HG02678 (cell line): ENCODE data around the gene DIO1.

ENCODE experiments used
- ATAC-seq: cut with Tn5 transposase; IDR thresholded peaks from one replicate; pipeline ENCODE4 v1.9.1; 2021; ENCODE audit warnings: mild to moderate bottlenecking, moderate library complexity; ENCODE audit not compliant: unreplicated experiment

The DIO1 gene

GRCh38 chr1:53892911-53893310 lies 1.1 kb upstream of the DIO1 start:
- ATAC-seq, result no peak

- ATAC-seq, result no peak
These were observed 657 bp downstream of the DIO1 start for GRCh38 chr1:53894644-53895043.

- ATAC-seq, result no peak
These were observed 1.4 kb downstream of the DIO1 start for GRCh38 chr1:53895421-53895820.

GRCh38 chr1:53896635-53897229 lies 2.7 kb downstream of the DIO1 start:
- ATAC-seq, result no peak

GRCh38 chr1:53899206-53899628 lies 5.2 kb downstream of the DIO1 start:
- ATAC-seq, result no peak

- no peak for ATAC-seq
These were observed 5.7 kb downstream of the DIO1 start for GRCh38 chr1:53899708-53900107.

GRCh38 chr1:53902235-53903138 lies 8.5 kb downstream of the DIO1 start:
- ATAC-seq, result no peak

- ATAC-seq, result no peak
These were observed 11.5 kb downstream of the DIO1 start for GRCh38 chr1:53905509-53905908.

GRCh38 chr1:53906121-53906520 lies 12.1 kb downstream of the DIO1 start:
- ATAC-seq, result no peak

GRCh38 chr1:53909946-53910345 lies 16.0 kb downstream of the DIO1 start:
- no peak for ATAC-seq

- no peak for ATAC-seq
These were observed 17.5 kb downstream of the DIO1 start for GRCh38 chr1:53911442-53911841.

GRCh38 chr1:53913352-53914033 lies 19.5 kb downstream of the DIO1 start:
- no peak for ATAC-seq

GRCh38 chr1:53918343-53918742 lies 24.4 kb downstream of the DIO1 start:
- no peak for ATAC-seq

GRCh38 chr1:53919675-53920066 lies 25.7 kb downstream of the DIO1 start:
- no peak for ATAC-seq

GRCh38 chr1:53927376-53927881 lies 33.4 kb downstream of the DIO1 start:
- ATAC-seq, result no peak

- ATAC-seq, result no peak
These were observed 35.4 kb downstream of the DIO1 start for GRCh38 chr1:53929246-53929960.

- ATAC-seq, result no peak
These were observed 36.9 kb downstream of the DIO1 start for GRCh38 chr1:53930932-53931331.

- no peak for ATAC-seq
These were observed 37.5 kb downstream of the DIO1 start for GRCh38 chr1:53931523-53931922.

- ATAC-seq, result no peak
These were observed 40.3 kb downstream of the DIO1 start for GRCh38 chr1:53934170-53934765.

- ATAC-seq, result no peak
These were observed 42.4 kb downstream of the DIO1 start for GRCh38 chr1:53936430-53936829.
